Neural cell (in vitro differentiated cells): ENCODE results near the gene PRSS53. TPM values are rescaled to one million over a fixed set of nuclear protein-coding genes. Genes with fewer than 3 reads are reported as not detected.

ENCODE experiments used
- H2AFZ ChIP-seq: fragments of 200-600, 300-800 bp; sonication (generic), shearing (Covaris generic); 2 replicates; pipeline ENCODE4 v1.6.0; 2014; ENCODE audit warnings: low read depth, mild to moderate bottlenecking, antibody characterized with exemption, low read length, moderate library complexity
- H3F3A ChIP-seq: fragments of 200-600 bp; shearing (Covaris generic); 2 replicates; pipeline ENCODE4 v1.6.1; 2016; ENCODE audit warnings: mild to moderate bottlenecking, moderate library complexity, mixed read lengths, antibody characterized with exemption, low read length; ENCODE audit not compliant: insufficient read depth, poor library complexity, severe bottlenecking
- H3K27ac ChIP-seq: fragments of 200-600, 300-800 bp; sonication (generic), shearing (Covaris generic); 2 replicates; pipeline ENCODE4 v1.5.1; 2014; ENCODE audit warnings: mild to moderate bottlenecking, low read length, moderate library complexity
- H3K27me3 ChIP-seq: fragments of 300-800, 200-600 bp; sonication (generic), shearing (Covaris generic); 2 replicates; pipeline ENCODE4 v1.6.0; 2014; ENCODE audit warnings: mild to moderate bottlenecking, low read depth, low read length, moderate library complexity; ENCODE audit not compliant: insufficient read depth
- H3K36me3 ChIP-seq: fragments of 300-800, 200-600 bp; sonication (generic), shearing (Covaris generic); 2 replicates; pipeline ENCODE4 v1.5.1; 2014; ENCODE audit warnings: mild to moderate bottlenecking, antibody characterized with exemption, low read length, moderate library complexity; ENCODE audit not compliant: insufficient read depth
- H3K4me2 ChIP-seq: fragments of 300-800, 200-600 bp; sonication (generic), shearing (Covaris generic); 2 replicates; pipeline ENCODE4 v1.6.0; 2014; ENCODE audit warnings: mild to moderate bottlenecking, low read length
- H3K4me3 ChIP-seq: fragments of 300-800, 200-600 bp; sonication (generic), shearing (Covaris generic); 2 replicates; pipeline ENCODE4 v1.5.1; 2014; ENCODE audit warnings: mild to moderate bottlenecking, low read length, moderate library complexity
- H3K79me2 ChIP-seq: fragments of 200-600 bp; shearing (Covaris generic); replicated peaks from 2 replicates; pipeline ENCODE4 v1.6.0; 2014; ENCODE audit warnings: mild to moderate bottlenecking, low read length, moderate library complexity; ENCODE audit not compliant: insufficient read depth
- H3K9ac ChIP-seq: fragments of 300-800, 200-600 bp; sonication (generic), shearing (Covaris generic); 2 replicates; pipeline ENCODE4 v1.6.1; 2016; ENCODE audit warnings: mild to moderate bottlenecking, low read length, mixed read lengths
- H3K9me2 ChIP-seq: fragments of 200-600 bp; shearing (Covaris generic); 2 replicates; pipeline ENCODE4 v1.6.1; 2016; ENCODE audit warnings: mild to moderate bottlenecking, low read length, mixed read lengths; ENCODE audit not compliant: insufficient read depth
- H3K9me3 ChIP-seq: fragments of 200-600, 300-800 bp; sonication (generic), shearing (Covaris generic); 2 replicates; pipeline ENCODE4 v1.6.1; 2016; ENCODE audit warnings: mild to moderate bottlenecking, mixed run types, low read length, moderate library complexity, mixed read lengths
- H4K20me1 ChIP-seq: fragments of 200-600 bp; shearing (Covaris generic); 2 replicates; pipeline ENCODE4 v1.6.1; 2016; ENCODE audit warnings: mild to moderate bottlenecking, mixed run types; ENCODE audit not compliant: insufficient read depth
- CTCF ChIP-seq: fragments of 450-650 bp; IDR thresholded peaks from 2 replicates; pipeline ENCODE4 v1.5.1; 2014; ENCODE audit warnings: antibody characterized with exemption, mild to moderate bottlenecking, moderate library complexity; ENCODE audit not compliant: poor library complexity, severe bottlenecking
- EP300 ChIP-seq: fragments of 450-650 bp; conservative IDR thresholded peaks from 2 replicates; pipeline ENCODE4 v1.6.1; 2014; ENCODE audit warnings: antibody characterized with exemption, mild to moderate bottlenecking, moderate library complexity; ENCODE audit not compliant: poor library complexity, severe bottlenecking
- EZH2 ChIP-seq: fragments of 200-600, 300-800 bp; shearing (Covaris generic), sonication (generic); IDR thresholded peaks from 2 replicates; pipeline ENCODE4 v1.6.1; 2014; ENCODE audit warnings: antibody characterized with exemption, low read length, borderline replicate concordance, mild to moderate bottlenecking; ENCODE audit not compliant: insufficient read depth, poor library complexity, severe bottlenecking
- MXI1 ChIP-seq: fragments of 450-650 bp; conservative IDR thresholded peaks from 2 replicates; pipeline ENCODE4 v1.6.1; 2014; ENCODE audit warnings: antibody characterized with exemption, mild to moderate bottlenecking; ENCODE audit not compliant: poor library complexity, severe bottlenecking
- POLR2AphosphoS5 ChIP-seq: IDR thresholded peaks from 2 replicates; pipeline ENCODE4 v1.6.1; 2012
- RAD21 ChIP-seq: fragments of 450-650 bp; conservative IDR thresholded peaks from 2 replicates; pipeline ENCODE4 v1.6.1; 2014; ENCODE audit warnings: antibody characterized with exemption, mild to moderate bottlenecking, moderate library complexity
- REST ChIP-seq: IDR thresholded peaks from 2 replicates; pipeline ENCODE4 v1.6.1; 2012; ENCODE audit warnings: borderline replicate concordance
- SMC3 ChIP-seq: fragments of 450-650 bp; conservative IDR thresholded peaks from 2 replicates; pipeline ENCODE4 v1.6.1; 2014; ENCODE audit warnings: antibody characterized with exemption, mild to moderate bottlenecking, moderate library complexity; ENCODE audit not compliant: poor library complexity
- TAF1 ChIP-seq: IDR thresholded peaks from 2 replicates; pipeline ENCODE4 v1.6.1; 2012; ENCODE audit warnings: low read depth
- polyA plus RNA-seq: library from polyadenylated mRNA; depleted of rRNA; stranded (reverse); fragments of >200 nt; gene quantifications from 2 replicates; pipeline ENCODE4 v1.2.3, GENCODE V29; 2014

PRSS53 gene
- polyA plus RNA-seq, 1 donor from 2014 or later: 9.3 TPM

- Histone ChIP-seq H3K27ac (peak overlapping the region; percentile 24), H2AFZ (peak overlapping the region; percentile 83)
Measured at GRCh38 chr16:31108794-31109558, 20.2 kb upstream of the PRSS53 start.

More at GRCh38 chr16:31108794-31109558, 20.2 kb upstream of the PRSS53 start:
- Histone ChIP-seq H3K27me3 (no peaks in the 10 kb centered on the region), H3K4me2 (peak overlapping the region; percentile 44), H3K36me3 (no peaks in the 10 kb centered on the region), H3K9me2 (no peaks in the 10 kb centered on the region), H3F3A (no peaks in the 10 kb centered on the region), H3K4me3 (peak overlapping the region; percentile 99), H3K9me3 (no peaks in the 10 kb centered on the region), H3K9ac (peak overlapping the region; percentile 87), H3K79me2 (no peaks in the 10 kb centered on the region), H4K20me1 (no peaks in the 10 kb centered on the region)
- TF ChIP-seq EP300: no peak
- TF ChIP-seq POLR2AphosphoS5: no peak
- TF ChIP-seq RAD21: no peak
- TF ChIP-seq EZH2: no peak
- no peak for TF ChIP-seq CTCF
- no peak for TF ChIP-seq TAF1
- no peak for TF ChIP-seq MXI1
- no peak for TF ChIP-seq SMC3
- no peak for TF ChIP-seq REST
